ENCODE data around the gene ARHGAP12.
A peak's percentile ranks its signal among the peaks of the same experiment; 100 is the strongest.

The ARHGAP12 gene

DNA sequence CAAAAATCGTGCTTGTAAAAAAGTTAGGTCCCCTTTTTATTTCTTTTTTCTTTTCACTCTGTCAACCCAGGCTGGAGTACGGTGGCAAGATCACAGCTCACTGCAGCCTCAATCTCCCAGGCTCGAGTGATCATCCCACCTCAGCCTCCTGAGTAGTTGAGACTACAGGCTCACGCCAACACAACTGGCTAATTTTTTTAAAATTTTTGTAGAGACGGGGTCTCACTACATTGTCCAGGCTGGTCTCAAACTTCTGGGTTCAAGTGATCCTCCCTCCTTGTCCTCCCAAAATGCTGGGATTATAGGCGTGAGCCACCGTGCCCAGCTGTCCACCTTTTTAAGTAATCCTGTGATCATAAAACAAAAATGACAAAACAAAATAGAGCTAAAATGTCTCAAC, 19.4 kb upstream of the ARHGAP12 start:
- DNase-seq, result no peak

- DNase-seq, result peak in 1 of 2 donors; percentile 35
Measured at GRCh38 chr10:31947144-31947926, 18.7 kb upstream of the ARHGAP12 start.

GRCh38 chr10:31945392-31945791, 16.8 kb upstream of the ARHGAP12 start:
- no peak for DNase-seq

DNA sequence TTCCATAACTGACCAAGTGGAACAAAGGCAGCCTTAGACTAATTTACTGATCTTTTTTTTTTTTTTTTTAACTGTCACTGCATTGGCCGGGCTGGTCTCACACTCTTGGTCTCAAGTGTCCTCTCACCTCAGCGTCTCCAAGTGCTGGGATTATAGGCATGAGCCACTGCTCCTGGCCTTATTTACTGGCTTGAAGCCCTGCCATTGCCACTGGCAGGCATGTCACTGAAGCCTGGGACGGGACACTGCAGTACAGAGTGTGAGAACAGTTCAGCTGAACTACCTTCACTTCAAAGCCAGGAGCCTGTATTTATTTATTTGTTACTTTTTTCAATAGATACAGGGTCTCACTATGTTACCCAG, 15.4 kb upstream of the ARHGAP12 start:
- DNase-seq, result no peak

DNA sequence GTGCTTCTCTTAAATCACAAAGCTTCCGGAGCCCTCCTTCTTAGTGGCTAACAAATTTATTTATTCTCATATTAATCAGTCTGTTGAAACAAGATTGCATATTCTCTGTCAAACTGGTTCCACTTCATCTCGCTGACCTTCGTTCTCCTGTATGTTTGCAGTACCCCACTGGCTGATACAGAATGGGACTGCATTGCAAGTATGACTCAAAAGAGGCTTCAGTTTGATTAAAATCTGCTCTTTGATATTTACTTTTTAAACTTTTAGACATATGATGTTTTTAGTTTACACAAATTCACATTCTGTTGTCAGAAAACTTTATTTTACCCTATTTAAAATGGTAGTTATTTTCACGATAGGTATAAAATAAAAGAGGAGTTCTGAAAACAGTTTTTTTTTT, 14.3 kb upstream of the ARHGAP12 start:
- no peak for DNase-seq

DNA sequence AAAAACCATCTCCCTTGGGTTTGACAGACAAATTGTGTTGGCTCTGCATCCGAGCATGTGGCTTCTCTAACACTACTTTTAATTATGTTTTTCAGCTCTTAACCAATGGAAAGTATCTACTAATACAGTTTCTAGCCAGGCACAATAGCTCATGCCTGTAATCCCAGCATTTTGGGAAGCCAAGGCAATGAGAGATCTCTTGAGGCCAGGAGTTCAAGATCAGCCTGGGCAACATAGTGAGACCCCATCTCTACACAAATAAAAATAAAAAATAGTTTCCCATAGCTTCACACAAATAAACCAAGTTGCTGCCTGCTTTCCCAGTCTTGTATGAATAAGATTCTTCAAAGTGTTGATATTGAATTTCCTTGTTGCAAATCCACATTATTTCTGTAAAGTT, 13.8 kb upstream of the ARHGAP12 start:
- DNase-seq, result no peak

DNA sequence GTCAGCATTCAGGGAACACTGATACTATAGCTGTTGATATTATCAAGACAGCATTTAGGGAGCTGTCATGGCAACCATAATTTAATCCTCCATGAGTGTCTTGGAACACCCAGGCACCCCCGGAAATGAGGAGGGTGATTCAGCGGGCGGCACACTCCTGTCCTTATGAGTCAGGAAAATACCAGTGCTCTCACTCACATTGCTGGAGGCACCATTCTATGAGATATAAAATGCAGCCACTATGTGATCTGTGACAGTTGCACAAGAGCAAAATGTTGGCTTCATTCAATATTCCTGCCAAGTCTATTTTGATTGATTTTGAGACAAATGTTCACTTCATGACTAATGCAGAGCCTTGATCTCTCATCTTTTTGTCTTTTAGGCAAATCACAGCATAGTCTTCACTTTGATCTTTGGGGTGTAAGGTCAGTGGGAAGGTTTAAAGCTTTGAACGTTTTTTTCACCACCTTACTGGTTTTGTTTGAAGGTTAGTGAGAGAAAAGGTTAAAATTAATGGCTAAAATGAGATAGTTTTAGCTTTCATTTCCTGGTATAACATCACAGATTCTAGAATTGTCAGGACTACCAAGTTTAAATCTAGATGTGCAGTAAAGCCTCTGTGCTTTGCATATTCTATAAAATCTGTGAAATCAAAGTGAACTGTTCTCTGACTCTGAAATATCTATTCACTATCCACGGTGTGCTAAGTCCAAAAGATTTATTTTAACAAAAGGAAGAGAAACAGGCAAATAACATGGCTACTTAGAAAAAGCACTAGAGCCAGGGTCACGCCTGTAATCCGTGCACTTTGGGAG, 12.4 kb upstream of the ARHGAP12 start:
- no peak for DNase-seq

GRCh38 chr10:31939797-31940708, 11.4 kb upstream of the ARHGAP12 start:
- DNase-seq, result no peak

- DNase-seq, result no peak
Measured at GRCh38 chr10:31937371-31937770, 8.7 kb upstream of the ARHGAP12 start.

- DNase-seq, result no peak
Measured at GRCh38 chr10:31936933-31937332, 8.3 kb upstream of the ARHGAP12 start.

GRCh38 chr10:31936086-31936485, 7.5 kb upstream of the ARHGAP12 start:
- no peak for DNase-seq

DNA sequence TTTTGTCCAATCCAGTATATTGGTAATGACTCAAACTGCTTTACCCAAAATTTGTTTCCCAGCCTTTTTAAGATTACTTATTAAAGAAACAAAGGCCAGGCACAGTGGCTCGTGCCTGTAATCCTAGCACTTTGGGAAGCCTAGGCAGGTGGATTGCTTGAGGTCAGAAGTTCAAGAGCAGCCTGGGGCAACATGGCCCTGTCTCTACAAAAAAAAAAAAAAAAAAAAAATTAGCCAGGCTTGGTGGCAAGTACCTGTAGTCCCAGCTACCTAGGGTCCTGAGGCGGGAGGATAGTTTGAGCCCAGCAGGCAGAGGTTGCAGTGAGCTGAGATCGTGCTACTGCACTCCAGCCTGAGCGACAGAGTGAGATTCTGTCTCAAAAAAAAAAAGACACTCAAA, 7.0 kb upstream of the ARHGAP12 start:
- no peak for DNase-seq

DNA sequence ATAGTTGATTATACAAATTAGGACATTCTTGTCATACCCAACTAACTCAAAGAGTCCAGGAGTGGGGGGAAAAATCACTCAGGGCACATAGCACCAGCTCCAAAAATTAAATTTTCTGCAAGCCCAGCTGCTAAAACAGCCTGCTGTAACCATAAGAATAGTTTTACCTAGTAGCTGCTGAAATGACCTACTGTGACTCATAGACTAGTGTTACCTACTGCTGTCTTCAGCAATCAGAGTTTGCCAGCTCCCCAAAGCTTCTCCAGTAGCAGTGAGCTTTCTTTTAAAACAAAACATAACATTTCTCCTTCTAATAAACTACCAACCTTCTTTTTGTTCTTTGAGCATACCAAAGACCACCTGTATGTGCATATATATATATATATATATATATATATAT, 4.2 kb upstream of the ARHGAP12 start:
- DNase-seq, result no peak

DNA sequence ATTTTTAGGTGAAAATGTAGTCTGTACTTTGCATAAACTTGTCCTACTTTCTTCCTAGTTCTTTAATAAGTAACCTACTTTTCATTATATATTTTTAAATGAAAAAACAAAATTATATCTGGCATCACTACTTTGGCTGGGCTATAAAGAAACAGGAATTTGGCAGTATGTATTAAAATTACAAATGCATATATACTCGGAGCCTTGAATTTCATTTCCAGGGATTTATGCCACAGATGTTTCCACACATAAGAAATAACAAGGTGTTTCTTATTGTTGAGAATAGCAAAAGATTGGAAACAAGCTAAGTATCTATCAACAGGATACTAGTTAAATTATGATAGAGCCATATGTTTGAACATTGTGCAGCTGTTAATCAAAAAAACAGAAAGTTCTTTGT, 2.2 kb upstream of the ARHGAP12 start:
- no peak for DNase-seq

DNA sequence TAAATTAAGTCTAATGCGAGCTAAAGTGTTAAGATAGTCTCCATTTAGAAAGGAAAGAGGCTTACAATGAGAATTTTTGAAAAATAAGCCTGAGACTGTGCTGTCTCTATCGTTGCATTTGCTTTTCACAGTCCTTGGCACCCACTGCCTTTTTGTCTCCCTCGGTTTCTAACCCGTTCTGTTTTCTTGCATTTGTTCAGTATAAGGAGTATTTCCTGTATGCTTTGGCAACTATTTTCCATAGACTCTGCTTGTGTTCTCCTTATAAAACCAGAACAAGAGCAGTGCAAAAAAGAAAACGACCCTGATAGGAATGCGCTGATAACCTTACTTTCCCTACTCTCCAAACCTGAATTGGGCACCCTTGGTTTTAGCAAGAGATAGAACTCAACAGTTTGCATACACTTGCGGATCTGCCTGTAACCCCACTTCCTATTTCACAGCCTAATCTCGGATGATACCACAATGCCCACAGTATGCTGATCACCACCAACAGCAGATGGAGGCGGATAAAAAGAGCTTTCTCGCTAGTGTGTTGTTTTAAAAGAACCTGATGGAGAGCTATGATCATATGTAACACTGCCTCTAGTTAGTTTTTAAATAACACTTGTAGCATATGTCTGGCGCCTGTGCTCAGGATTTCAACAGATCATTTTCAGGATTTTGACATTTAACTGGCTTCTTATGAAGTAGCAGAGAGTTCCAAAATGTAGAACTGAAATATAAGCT, 1.6 kb upstream of the ARHGAP12 start:
- DNase-seq, result peak in 1 of 2 donors; percentile 64

- peak; percentile 58 to 66 for DNase-seq
Measured at GRCh38 chr10:31929261-31930022, 811 bp upstream of the ARHGAP12 start.

- peak in 1 of 2 donors; percentile 54 for DNase-seq
Measured at GRCh38 chr10:31927884-31928548, 615 bp downstream of the ARHGAP12 start.

GRCh38 chr10:31927565-31927883, 1.1 kb downstream of the ARHGAP12 start:
- peak in 1 of 2 donors; percentile 36 for DNase-seq

GRCh38 chr10:31926765-31927564, 1.7 kb downstream of the ARHGAP12 start:
- DNase-seq, result no peak

DNA sequence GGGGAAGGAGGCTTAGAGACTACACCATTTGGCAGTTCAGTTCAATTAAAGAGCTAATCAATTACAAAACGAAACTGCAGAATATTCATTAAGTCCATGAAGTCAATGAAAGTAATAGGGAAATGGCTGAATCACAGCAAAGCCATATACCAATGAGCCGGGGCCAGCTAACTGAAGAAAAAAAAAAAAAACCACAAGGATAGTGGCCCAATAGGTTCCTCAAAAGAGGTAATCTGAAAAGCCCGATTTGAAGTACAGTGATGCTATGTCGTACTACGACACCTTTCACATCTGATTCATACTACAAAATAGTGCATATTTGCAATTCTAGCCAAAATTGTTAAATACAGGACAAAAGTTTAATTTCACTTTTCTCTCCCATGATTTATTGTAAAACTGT, 2.5 kb downstream of the ARHGAP12 start:
- no peak for DNase-seq
